Measurements from ENCODE around the gene DDR2.

GRCh38 chr1:162599451-162599850 lies 32.8 kb upstream of the DDR2 start:
- TF ChIP-seq CTCF (IDR thresholded peaks at IDR 0.05; ENCODE audit: borderline replicate concordance, extremely low read depth, low read length, poor library complexity, severe bottlenecking) (no peak), EZH2 (IDR thresholded peaks at IDR 0.05; ENCODE audit: borderline replicate concordance, low read depth, low read length, severe bottlenecking) (no peak)

All from DND-41 (cell line).